SK-N-SH (cell line): ENCODE data around the gene ME1. TPM values are rescaled to one million over a fixed set of nuclear protein-coding genes. Genes with fewer than 3 reads are reported as not detected.

Experiments used
- CTCF ChIA-PET: fragments of 300-600, 350-600 bp; formaldehyde crosslinking; extraction: SDS; loops from one replicate; lab custom pipeline; 2021; lab: Yijun Ruan, JAX
- POLR2A ChIA-PET: fragments of 350-600 bp; sonication (Branson Sonifier 250); formaldehyde crosslinking; extraction: SDS; loops from one replicate; lab custom pipeline; 2020; ENCODE audit warnings: antibody characterized with exemption, inconsistent platforms; lab: Yijun Ruan, JAX
- DNase-seq: peaks from one replicate; pipeline ENCODE4 v3.0.0; 2012
- H2AFZ ChIP-seq: fragments of 200-600 bp; sonication (generic); 2 replicates; pipeline ENCODE4 v1.8.1; 2016; ENCODE audit warnings: antibody characterized with exemption, mild to moderate bottlenecking, low read depth
- H3F3A ChIP-seq: fragments of 200-600 bp; sonication (generic); replicated peaks from 2 replicates; pipeline ENCODE3; 2016; ENCODE audit warnings: antibody characterized with exemption, mild to moderate bottlenecking; ENCODE audit not compliant: insufficient read depth
- H3K27ac ChIP-seq, 2 experiments: fragments of 200-500 bp in 1 of 2; fragments of 200-600 bp in 1 of 2; sonication (Bioruptor generic) in 1 of 2; sonication (generic), shearing (Covaris generic) in 1 of 2; 2 replicates each; pipeline versions ENCODE4 v1.5.1 to v1.6.1; 2014 to 2016; ENCODE audit warnings: low read depth in 2 of 2, inconsistent platforms in 1 of 2, low read length in 1 of 2, mild to moderate bottlenecking in 1 of 2, mixed read lengths in 1 of 2
- H3K27me3 ChIP-seq: fragments of 200-600 bp; sonication (generic), shearing (Covaris generic); 2 replicates; pipeline ENCODE4 v1.6.1; 2016; ENCODE audit warnings: mixed run types; ENCODE audit not compliant: insufficient read depth
- H3K36me3 ChIP-seq, 2 experiments: fragments of 200-500 bp in 1 of 2; fragments of 200-600 bp in 1 of 2; sonication (Bioruptor generic) in 1 of 2; sonication (generic) in 1 of 2; replicated peaks in 1 of 2; 2 replicates each; pipeline versions ENCODE3 to v1.5.1; 2014 to 2016; ENCODE audit warnings: low read length in 1 of 2, mild to moderate bottlenecking in 1 of 2; ENCODE audit not compliant: insufficient read depth in 2 of 2, control insufficient read depth in 1 of 2
- H3K4me1 ChIP-seq, 2 experiments: fragments of 200-500 bp in 1 of 2; fragments of 200-600 bp in 1 of 2; sonication (Bioruptor generic) in 1 of 2; sonication (generic), shearing (Covaris generic) in 1 of 2; 2 replicates each; pipeline versions ENCODE4 v1.5.1 to v1.6.1; 2014 to 2016; ENCODE audit warnings: low read depth in 1 of 2, low read length in 1 of 2, mixed run types in 1 of 2; ENCODE audit not compliant: insufficient read depth in 2 of 2, control insufficient read depth in 1 of 2
- H3K4me2 ChIP-seq: fragments of 200-600 bp; sonication (generic), shearing (Covaris generic); 2 replicates; pipeline ENCODE4 v1.6.1; 2017; ENCODE audit warnings: mixed run types
- H3K4me3 ChIP-seq, 2 experiments: fragments of 200-500 bp in 1 of 2; fragments of 200-600 bp in 1 of 2; sonication (Bioruptor generic) in 1 of 2; sonication (generic), shearing (Covaris generic) in 1 of 2; 2 replicates each; pipeline versions ENCODE4 v1.5.1 to v1.8.1; 2014 to 2016; ENCODE audit warnings: low read depth in 2 of 2, inconsistent platforms in 1 of 2, low read length in 1 of 2, mild to moderate bottlenecking in 1 of 2, mixed read lengths in 1 of 2, moderate library complexity in 1 of 2
- H3K79me2 ChIP-seq: fragments of 200-600 bp; sonication (generic); 2 replicates; pipeline ENCODE4 v1.8.1; 2017; ENCODE audit warnings: mild to moderate bottlenecking; ENCODE audit not compliant: insufficient read depth
- H3K9ac ChIP-seq: fragments of 200-600 bp; sonication (generic); 2 replicates; pipeline ENCODE4 v1.6.1; 2017; ENCODE audit warnings: mixed run types
- H3K9me2 ChIP-seq: fragments of 200-600 bp; sonication (generic); 2 replicates; pipeline ENCODE4 v1.6.1; 2017; ENCODE audit warnings: mixed run types
- H3K9me3 ChIP-seq: fragments of 200-600 bp; sonication (generic); 2 replicates; pipeline ENCODE4 v1.6.1; 2017; ENCODE audit warnings: mixed run types, mild to moderate bottlenecking, moderate library complexity
- H4K20me1 ChIP-seq: fragments of 200-600 bp; sonication (generic); 2 replicates; pipeline ENCODE4 v1.6.1; 2017; ENCODE audit warnings: mild to moderate bottlenecking, mixed run types; ENCODE audit not compliant: insufficient read depth
- ELF1 ChIP-seq: IDR thresholded peaks from 2 replicates; pipeline ENCODE4 v1.4.0; 2012
- GATA2 ChIP-seq: sonication (generic); formaldehyde crosslinking; IDR thresholded peaks from 2 replicates; pipeline ENCODE4 v1.5.0; 2020; ENCODE audit warnings: mild to moderate bottlenecking, missing genetic modification reagents
- IRF3 ChIP-seq: fragments of 150-350 bp; IDR thresholded peaks from 2 replicates; pipeline ENCODE4 v1.6.1; 2016; ENCODE audit warnings: mild to moderate bottlenecking, low read depth, low read length
- JUND ChIP-seq: IDR thresholded peaks from 2 replicates; pipeline ENCODE4 v1.4.0; 2012
- NFIC ChIP-seq: IDR thresholded peaks from 2 replicates; pipeline ENCODE4 v1.4.0; 2012; ENCODE audit warnings: borderline replicate concordance
- NRF1 ChIP-seq: IDR thresholded peaks from 2 replicates; pipeline ENCODE4 v1.6.1; 2012; ENCODE audit warnings: low read depth, mild to moderate bottlenecking, low read length
- POLR2AphosphoS5 ChIP-seq: IDR thresholded peaks from 2 replicates; pipeline ENCODE4 v1.6.1; 2012; ENCODE audit warnings: low read depth, low read length
- RXRA ChIP-seq: IDR thresholded peaks from 2 replicates; pipeline ENCODE4 v1.4.0; 2012; ENCODE audit warnings: low read depth, mild to moderate bottlenecking, borderline replicate concordance
- SMC3 ChIP-seq: IDR thresholded peaks from 2 replicates; pipeline ENCODE4 v1.6.1; 2012; ENCODE audit warnings: low read depth, low read length, improper control_type of control experiment
- TAF1 ChIP-seq: IDR thresholded peaks from 2 replicates; pipeline ENCODE4 v1.6.1; 2012; ENCODE audit warnings: low read depth, mild to moderate bottlenecking, low read length, moderate library complexity, borderline replicate concordance
- TEAD4 ChIP-seq: IDR thresholded peaks from 2 replicates; pipeline ENCODE4 v1.4.0; 2012; ENCODE audit warnings: mild to moderate bottlenecking, borderline replicate concordance; ENCODE audit not compliant: insufficient read depth
- polyA plus RNA-seq, 3 experiments: library from polyadenylated mRNA; depleted of rRNA; stranded (reverse); fragments of >200 nt; gene quantifications; 2 replicates each; pipeline ENCODE4 v1.2.3, GENCODE V29; 2012
- TF ChIP-seq, protein P1 (sequence below): IDR thresholded peaks from 2 replicates; pipeline ENCODE4 v1.6.1; 2012; ENCODE audit warnings: mild to moderate bottlenecking, low read depth, low read length, moderate library complexity
- TF ChIP-seq, protein P2 (sequence below): IDR thresholded peaks from 2 replicates; pipeline ENCODE4 v1.4.0; 2012; ENCODE audit warnings: low read depth, borderline replicate concordance
- TF ChIP-seq, protein P3 (sequence below): IDR thresholded peaks from 2 replicates; pipeline ENCODE4; 2012
- TF ChIP-seq, protein P4 (sequence below): fragments of 200-600 bp; sonication (generic); IDR thresholded peaks from 2 replicates; pipeline ENCODE4 v1.6.1; 2017; ENCODE audit warnings: antibody characterized with exemption, mild to moderate bottlenecking, moderate library complexity

ME1 gene
- polyA plus RNA-seq, 1 of the 3 experiments (the other 2 are of a cell fraction): 4.9 TPM

- ChIA-PET POLR2A (no interaction called here), CTCF (interaction anchor here (9.7 to 13.0 kb wide), 2 partner anchors 153 to 293 kb away, joined by 293 to 328 read pairs; partner anchors contain the start of genes DOP1A, PRSS35 and UBE3D)
- Histone ChIP-seq H3F3A (no peaks in the 10 kb centered on the region), H3K4me1 (peaks cover 5 to 6% of the 10 kb centered on the region in 2 experiments; a peak in 3 of 4 replicates), H3K9me2 (no peaks in the 10 kb centered on the region), H3K79me2 (no peaks in the 10 kb centered on the region), H3K4me2 (no peak overlapping the region), H3K9me3 (no peaks in the 10 kb centered on the region), H3K9ac (no peak overlapping the region), H4K20me1 (no peaks in the 10 kb centered on the region), H3K27ac (no peak overlapping the region), H3K4me3 (no peak overlapping the region), H3K27me3 (no peaks in the 10 kb centered on the region), H2AFZ (no peak overlapping the region), H3K36me3 (peaks cover 0 to 3% of the 10 kb centered on the region in 2 experiments)
- DNase-seq: no peak
- TF ChIP-seq TEAD4 (no peak), SMC3 (no peak), IRF3 (no peak), TAF1 (no peak), POLR2AphosphoS5 (no peak), RXRA (no peak), GATA2 (CRISPR knock-in tag) (no peak), ELF1 (no peak), NRF1 (no peak), NFIC (no peak), JUND (no peak)
- TF ChIP-seq, protein P1, sequence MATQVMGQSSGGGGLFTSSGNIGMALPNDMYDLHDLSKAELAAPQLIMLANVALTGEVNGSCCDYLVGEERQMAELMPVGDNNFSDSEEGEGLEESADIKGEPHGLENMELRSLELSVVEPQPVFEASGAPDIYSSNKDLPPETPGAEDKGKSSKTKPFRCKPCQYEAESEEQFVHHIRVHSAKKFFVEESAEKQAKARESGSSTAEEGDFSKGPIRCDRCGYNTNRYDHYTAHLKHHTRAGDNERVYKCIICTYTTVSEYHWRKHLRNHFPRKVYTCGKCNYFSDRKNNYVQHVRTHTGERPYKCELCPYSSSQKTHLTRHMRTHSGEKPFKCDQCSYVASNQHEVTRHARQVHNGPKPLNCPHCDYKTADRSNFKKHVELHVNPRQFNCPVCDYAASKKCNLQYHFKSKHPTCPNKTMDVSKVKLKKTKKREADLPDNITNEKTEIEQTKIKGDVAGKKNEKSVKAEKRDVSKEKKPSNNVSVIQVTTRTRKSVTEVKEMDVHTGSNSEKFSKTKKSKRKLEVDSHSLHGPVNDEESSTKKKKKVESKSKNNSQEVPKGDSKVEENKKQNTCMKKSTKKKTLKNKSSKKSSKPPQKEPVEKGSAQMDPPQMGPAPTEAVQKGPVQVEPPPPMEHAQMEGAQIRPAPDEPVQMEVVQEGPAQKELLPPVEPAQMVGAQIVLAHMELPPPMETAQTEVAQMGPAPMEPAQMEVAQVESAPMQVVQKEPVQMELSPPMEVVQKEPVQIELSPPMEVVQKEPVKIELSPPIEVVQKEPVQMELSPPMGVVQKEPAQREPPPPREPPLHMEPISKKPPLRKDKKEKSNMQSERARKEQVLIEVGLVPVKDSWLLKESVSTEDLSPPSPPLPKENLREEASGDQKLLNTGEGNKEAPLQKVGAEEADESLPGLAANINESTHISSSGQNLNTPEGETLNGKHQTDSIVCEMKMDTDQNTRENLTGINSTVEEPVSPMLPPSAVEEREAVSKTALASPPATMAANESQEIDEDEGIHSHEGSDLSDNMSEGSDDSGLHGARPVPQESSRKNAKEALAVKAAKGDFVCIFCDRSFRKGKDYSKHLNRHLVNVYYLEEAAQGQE: no peak
- TF ChIP-seq, protein P2, sequence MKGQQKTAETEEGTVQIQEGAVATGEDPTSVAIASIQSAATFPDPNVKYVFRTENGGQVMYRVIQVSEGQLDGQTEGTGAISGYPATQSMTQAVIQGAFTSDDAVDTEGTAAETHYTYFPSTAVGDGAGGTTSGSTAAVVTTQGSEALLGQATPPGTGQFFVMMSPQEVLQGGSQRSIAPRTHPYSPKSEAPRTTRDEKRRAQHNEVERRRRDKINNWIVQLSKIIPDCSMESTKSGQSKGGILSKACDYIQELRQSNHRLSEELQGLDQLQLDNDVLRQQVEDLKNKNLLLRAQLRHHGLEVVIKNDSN: no peak
- TF ChIP-seq, protein P3, sequence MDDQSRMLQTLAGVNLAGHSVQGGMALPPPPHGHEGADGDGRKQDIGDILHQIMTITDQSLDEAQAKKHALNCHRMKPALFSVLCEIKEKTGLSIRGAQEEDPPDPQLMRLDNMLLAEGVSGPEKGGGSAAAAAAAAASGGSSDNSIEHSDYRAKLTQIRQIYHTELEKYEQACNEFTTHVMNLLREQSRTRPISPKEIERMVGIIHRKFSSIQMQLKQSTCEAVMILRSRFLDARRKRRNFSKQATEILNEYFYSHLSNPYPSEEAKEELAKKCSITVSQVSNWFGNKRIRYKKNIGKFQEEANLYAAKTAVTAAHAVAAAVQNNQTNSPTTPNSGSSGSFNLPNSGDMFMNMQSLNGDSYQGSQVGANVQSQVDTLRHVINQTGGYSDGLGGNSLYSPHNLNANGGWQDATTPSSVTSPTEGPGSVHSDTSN: no peak
- TF ChIP-seq, protein P4, sequence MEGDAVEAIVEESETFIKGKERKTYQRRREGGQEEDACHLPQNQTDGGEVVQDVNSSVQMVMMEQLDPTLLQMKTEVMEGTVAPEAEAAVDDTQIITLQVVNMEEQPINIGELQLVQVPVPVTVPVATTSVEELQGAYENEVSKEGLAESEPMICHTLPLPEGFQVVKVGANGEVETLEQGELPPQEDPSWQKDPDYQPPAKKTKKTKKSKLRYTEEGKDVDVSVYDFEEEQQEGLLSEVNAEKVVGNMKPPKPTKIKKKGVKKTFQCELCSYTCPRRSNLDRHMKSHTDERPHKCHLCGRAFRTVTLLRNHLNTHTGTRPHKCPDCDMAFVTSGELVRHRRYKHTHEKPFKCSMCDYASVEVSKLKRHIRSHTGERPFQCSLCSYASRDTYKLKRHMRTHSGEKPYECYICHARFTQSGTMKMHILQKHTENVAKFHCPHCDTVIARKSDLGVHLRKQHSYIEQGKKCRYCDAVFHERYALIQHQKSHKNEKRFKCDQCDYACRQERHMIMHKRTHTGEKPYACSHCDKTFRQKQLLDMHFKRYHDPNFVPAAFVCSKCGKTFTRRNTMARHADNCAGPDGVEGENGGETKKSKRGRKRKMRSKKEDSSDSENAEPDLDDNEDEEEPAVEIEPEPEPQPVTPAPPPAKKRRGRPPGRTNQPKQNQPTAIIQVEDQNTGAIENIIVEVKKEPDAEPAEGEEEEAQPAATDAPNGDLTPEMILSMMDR: no peak
These were observed 210.7 kb downstream of the ME1 start for GRCh38 chr6:83220121-83220520.
